Gastrocnemius medialis (tissue), 4 donors: ENCODE measurements around the gene VPS45. TPM values are rescaled to one million over a fixed set of nuclear protein-coding genes. Genes with fewer than 3 reads are reported as not detected.

Experiments
- ATAC-seq, 2 donors: fragments of 150-250 bp; one replicate each; pipeline ENCODE4 v1.9.1; 2016
- DNase-seq, 2 donors: peaks; one replicate each; pipeline ENCODE4 v3.0.0-alpha.2; 2019
- H3K27ac ChIP-seq, 4 donors: fragments of 200-600 bp; sonication (generic); 1 replicate in 1 of 4; 2 replicates in 3 of 4; pipeline ENCODE4 v1.5.1; 2016 to 2018; ENCODE audit warnings: mild to moderate bottlenecking in 2 of 4, moderate library complexity in 1 of 4
- H3K27me3 ChIP-seq, 3 donors: fragments of 200-600 bp; sonication (generic) in 2 of 3; 1 replicate in 1 of 3; 2 replicates in 2 of 3; pipeline versions ENCODE4 v1.5.1 to v1.6.0; 2016 to 2019; ENCODE audit warnings: mild to moderate bottlenecking in 1 of 3, moderate library complexity in 1 of 3
- H3K36me3 ChIP-seq, 2 donors: fragments of 200-600 bp; sonication (generic) in 1 of 2; one replicate each; pipeline ENCODE4 v1.5.1; 2017 to 2018
- H3K4me1 ChIP-seq, 2 donors: fragments of 200-600 bp; sonication (generic) in 1 of 2; one replicate each; pipeline ENCODE4 v1.5.1; 2016 to 2017; ENCODE audit warnings: mild to moderate bottlenecking in 2 of 2
- H3K4me3 ChIP-seq, 4 donors: fragments of 200-600 bp; sonication (generic) in 3 of 4; 1 replicate in 1 of 4; 2 replicates in 3 of 4; pipeline ENCODE4 v1.5.1; 2016 to 2019; ENCODE audit warnings: mild to moderate bottlenecking in 2 of 4
- H3K9me3 ChIP-seq, 3 donors: fragments of 200-600 bp; sonication (generic) in 2 of 3; 1 replicate in 1 of 3; 2 replicates in 2 of 3; pipeline ENCODE4 v1.5.1; 2016 to 2019
- POLR2A ChIP-seq, 2 donors: fragments of 450-650 bp; IDR thresholded peaks; one replicate each; pipeline ENCODE4 v1.6.1; 2017; ENCODE audit warnings: antibody characterized with exemption in 2 of 2, mild to moderate bottlenecking in 2 of 2, moderate library complexity in 2 of 2
- in situ Hi-C, 4 donors: fragments of 200-750 bp; cut with MboI; loops; one replicate each; pipeline versions ENCODE4 v1.15.0 to v1.8.0; 2017; ENCODE audit warnings: low sequenced_read_pairs in 4 of 4
- intact Hi-C: fragments of 100-400 bp; cut with DNase I; formaldehyde crosslinking; loops from one replicate; pipeline ENCODE4 v1.15.1; 2023; ENCODE audit warnings: low total_unique reads
- total RNA-seq, 4 donors: library from RNA; depleted of rRNA; stranded (reverse); fragments of >200 nt; gene quantifications; one replicate each; pipeline versions ENCODE4 v1.1.0 to v1.2.3, GENCODE V29; 2016
- TF ChIP-seq, protein P1 (sequence below), 5 experiments: fragments of 450-650 bp in 3 of 5; fragments of 200-600 bp in 2 of 5; sonication (generic) in 2 of 5; IDR thresholded peaks in 4 of 5; conservative IDR thresholded peaks in 1 of 5; 1 replicate in 4 of 5; 2 replicates in 1 of 5; pipeline ENCODE4 v1.5.1; 2016 to 2019; ENCODE audit warnings: antibody characterized with exemption in 5 of 5, mild to moderate bottlenecking in 3 of 5, moderate library complexity in 3 of 5

Gene VPS45
- total RNA-seq, 4 donors from 2014 or later: 17.0 to 30.3 (median 24.7) TPM

DNA sequence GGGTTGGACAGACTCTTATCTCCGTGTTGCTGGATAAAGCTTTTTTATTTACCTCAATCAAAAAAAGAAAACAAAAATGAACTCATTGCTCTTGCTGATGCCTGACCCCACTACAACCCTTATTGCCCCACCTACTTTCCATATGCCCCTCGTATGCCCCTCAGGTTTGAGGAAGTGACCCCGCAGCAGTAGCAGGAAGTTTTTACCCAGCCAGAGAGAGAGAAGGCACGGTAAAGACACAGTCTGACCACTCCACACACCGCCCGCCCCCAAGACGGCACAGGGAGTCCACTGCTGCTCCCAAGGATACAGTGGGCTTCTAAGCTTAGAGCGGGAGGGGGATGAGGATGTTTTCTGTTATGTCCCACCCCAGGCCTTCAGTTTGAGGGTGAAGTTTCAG is 92.0 kb downstream of the VPS45 start:
- peaks cover 18 to 30% of the 10 kb centered on the region in 2 donors for H3K4me1 ChIP-seq
- no peaks in the 10 kb centered on the region for H3K9me3 ChIP-seq
- peaks cover 0 to 55% of the 10 kb centered on the region in 2 donors for H3K36me3 ChIP-seq
- ATAC-seq: no peak
- H3K27me3 ChIP-seq: no peaks in the 10 kb centered on the region
- in situ Hi-C loops (no loop called here), intact Hi-C loops (no loop called here)
- no peak for DNase-seq
- H3K4me3 ChIP-seq: no peak overlapping the region
- peak overlapping the region in 2 of 4 donors; percentile 25 to 48 for H3K27ac ChIP-seq
- TF ChIP-seq, protein P1, sequence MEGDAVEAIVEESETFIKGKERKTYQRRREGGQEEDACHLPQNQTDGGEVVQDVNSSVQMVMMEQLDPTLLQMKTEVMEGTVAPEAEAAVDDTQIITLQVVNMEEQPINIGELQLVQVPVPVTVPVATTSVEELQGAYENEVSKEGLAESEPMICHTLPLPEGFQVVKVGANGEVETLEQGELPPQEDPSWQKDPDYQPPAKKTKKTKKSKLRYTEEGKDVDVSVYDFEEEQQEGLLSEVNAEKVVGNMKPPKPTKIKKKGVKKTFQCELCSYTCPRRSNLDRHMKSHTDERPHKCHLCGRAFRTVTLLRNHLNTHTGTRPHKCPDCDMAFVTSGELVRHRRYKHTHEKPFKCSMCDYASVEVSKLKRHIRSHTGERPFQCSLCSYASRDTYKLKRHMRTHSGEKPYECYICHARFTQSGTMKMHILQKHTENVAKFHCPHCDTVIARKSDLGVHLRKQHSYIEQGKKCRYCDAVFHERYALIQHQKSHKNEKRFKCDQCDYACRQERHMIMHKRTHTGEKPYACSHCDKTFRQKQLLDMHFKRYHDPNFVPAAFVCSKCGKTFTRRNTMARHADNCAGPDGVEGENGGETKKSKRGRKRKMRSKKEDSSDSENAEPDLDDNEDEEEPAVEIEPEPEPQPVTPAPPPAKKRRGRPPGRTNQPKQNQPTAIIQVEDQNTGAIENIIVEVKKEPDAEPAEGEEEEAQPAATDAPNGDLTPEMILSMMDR (IDR thresholded peaks at IDR 0.05 in 4 of 5, conservative IDR thresholded peaks at IDR 0.05 in 1 of 5): no peak
- no peak for TF ChIP-seq POLR2A (IDR thresholded peaks at IDR 0.05)

DNA sequence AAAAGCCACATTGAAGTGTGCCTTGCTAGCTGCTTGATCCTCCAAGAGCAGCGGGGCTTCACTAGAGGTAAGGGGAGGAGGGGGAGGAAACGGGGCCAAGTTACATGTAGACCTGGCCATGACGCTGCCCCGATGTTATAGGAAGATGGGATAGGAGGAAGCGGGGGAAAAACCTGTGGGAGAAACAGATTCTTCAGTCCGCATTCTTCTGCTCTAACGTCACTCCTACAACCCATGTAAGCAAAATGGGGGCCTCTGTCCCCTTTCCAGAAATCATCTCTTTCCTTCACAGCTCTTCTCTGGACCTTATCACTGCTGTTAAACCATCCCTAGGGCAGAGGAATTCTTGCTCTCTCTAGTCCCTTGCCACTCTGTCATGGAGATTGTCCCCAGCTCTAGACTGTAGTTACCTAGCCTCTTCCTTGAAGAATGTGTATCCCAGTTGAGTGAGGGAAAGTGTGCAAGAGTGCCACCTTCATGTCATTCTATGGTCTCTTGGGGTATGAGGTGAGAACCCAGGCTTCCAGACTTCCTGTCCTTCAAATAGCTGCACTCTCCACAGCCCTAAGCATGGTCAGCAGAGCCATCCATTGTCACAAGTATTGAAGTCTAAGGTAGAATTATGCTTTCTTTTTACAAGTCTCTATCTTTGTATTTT is 93.5 kb downstream of the VPS45 start:
- no peaks in the 10 kb centered on the region for H3K9me3 ChIP-seq
- peaks cover 18 to 30% of the 10 kb centered on the region in 2 donors for H3K4me1 ChIP-seq
- H3K27ac ChIP-seq: peak overlapping the region in 3 of 4 donors; percentile 81 to 93 (median 85)
- in situ Hi-C loops (no loop called here), intact Hi-C loops (no loop called here)
- DNase-seq: no peak
- H3K4me3 ChIP-seq: no peak overlapping the region
- ATAC-seq: no peak
- TF ChIP-seq POLR2A (IDR thresholded peaks at IDR 0.05): no peak
- TF ChIP-seq, protein P1 (IDR thresholded peaks at IDR 0.05 in 4 of 5, conservative IDR thresholded peaks at IDR 0.05 in 1 of 5): no peak
- H3K27me3 ChIP-seq: no peaks in the 10 kb centered on the region
- H3K36me3 ChIP-seq: peaks cover 0 to 39% of the 10 kb centered on the region in 2 donors

DNA sequence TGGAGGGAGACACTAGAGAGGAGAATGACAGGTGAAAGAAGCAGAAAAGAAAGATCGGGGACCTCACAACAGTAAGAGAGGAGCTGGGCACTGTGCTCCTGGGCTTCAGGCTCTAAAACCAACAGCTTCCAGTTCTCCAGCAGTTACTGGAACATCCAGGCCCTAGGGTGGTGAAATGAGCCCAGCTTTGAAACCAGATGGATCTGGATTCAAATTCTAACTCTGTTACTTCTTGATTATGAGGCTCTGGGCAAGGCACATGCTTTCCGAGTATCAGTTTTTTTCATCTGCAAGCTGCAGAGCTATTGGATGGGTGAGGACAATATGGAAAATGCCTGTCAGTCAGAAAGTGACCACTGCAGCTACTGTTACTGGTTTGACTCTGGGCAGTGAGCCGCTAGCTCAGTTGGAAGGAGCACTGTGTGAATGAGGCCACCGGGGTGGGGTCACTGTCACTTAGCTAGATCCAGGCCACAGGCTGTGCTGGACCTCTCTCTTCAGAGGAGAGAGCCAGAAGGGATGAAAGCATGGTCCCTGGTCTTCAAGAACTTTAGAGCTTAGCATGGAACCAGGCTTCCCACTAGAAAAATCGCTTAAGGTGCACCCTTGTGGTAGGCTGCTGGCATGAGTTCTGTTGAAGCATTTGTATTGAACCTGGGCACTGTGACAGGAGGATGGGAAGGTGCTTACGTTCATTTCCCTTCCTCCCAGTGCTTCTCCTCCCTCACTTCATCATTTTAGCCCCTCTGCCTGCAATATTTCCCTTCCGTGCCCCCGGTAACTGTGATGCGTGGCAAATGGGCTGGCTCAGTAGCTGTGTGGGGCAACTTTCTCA is 94.4 kb downstream of the VPS45 start:
- Histone ChIP-seq H3K27ac (peak overlapping the region; percentile 79 to 93 (median 83)), H3K4me3 (no peak overlapping the region), H3K27me3 (no peaks in the 10 kb centered on the region), H3K36me3 (peaks cover 0 to 31% of the 10 kb centered on the region in 2 donors), H3K4me1 (peaks cover 18 to 30% of the 10 kb centered on the region in 2 donors), H3K9me3 (no peaks in the 10 kb centered on the region)
- in situ Hi-C loops: no loop called here
- DNase-seq (no peak), ATAC-seq (no peak)
- TF ChIP-seq, protein P1 (IDR thresholded peaks at IDR 0.05 in 4 of 5, conservative IDR thresholded peaks at IDR 0.05 in 1 of 5): no peak
- TF ChIP-seq POLR2A (IDR thresholded peaks at IDR 0.05): no peak
- intact Hi-C loops: no loop called here

DNA sequence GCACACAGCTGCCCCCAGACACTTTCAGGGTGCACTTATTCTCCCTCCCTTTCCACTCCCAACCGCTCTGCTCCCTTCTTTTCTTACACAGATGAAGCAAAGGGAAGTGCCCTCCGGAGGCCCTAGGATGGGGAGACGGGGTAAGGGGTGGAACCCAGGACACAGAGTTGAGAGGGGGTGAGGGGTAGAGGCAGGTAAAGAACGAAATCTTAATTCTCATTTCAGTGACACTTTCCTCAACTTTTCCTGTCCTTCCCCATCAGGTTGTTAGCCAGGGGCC is 94.9 kb downstream of the VPS45 start:
- DNase-seq: no peak

More for the DNA sequence above, 94.9 kb downstream of the VPS45 start:
- H3K4me3 ChIP-seq: peak overlapping the region in 3 of 4 donors; percentile 46 to 53 (median 53)
- no peak for TF ChIP-seq POLR2A (IDR thresholded peaks at IDR 0.05)
- TF ChIP-seq, protein P1 (IDR thresholded peaks at IDR 0.05 in 4 of 5, conservative IDR thresholded peaks at IDR 0.05 in 1 of 5): no peak
- H3K27me3 ChIP-seq: no peaks in the 10 kb centered on the region
- H3K36me3 ChIP-seq: peaks cover 0 to 25% of the 10 kb centered on the region in 2 donors
- ATAC-seq: no peak
- H3K9me3 ChIP-seq: no peaks in the 10 kb centered on the region
- H3K4me1 ChIP-seq: peaks cover 18 to 30% of the 10 kb centered on the region in 2 donors
- intact Hi-C loops: no loop called here
- H3K27ac ChIP-seq: peak overlapping the region; percentile 79 to 93 (median 83)
- in situ Hi-C loops: no loop called here
